T-helper 17 cell (primary cell): ENCODE results near the gene ADD1. TPM values are rescaled to one million over a fixed set of nuclear protein-coding genes. Genes with fewer than 3 reads are reported as not detected.
"Not testable (repeated sequence)": the region's sequence is repeated elsewhere in the genome, so short reads cannot be mapped to it uniquely, and the experiment has no call there.

ENCODE experiments used
- ATAC-seq: fragments of 150-1000 bp; cut with Tn5 transposase; 2 replicates; pipeline ENCODE4 v1.10.0; 2021; ENCODE audit warnings: mild to moderate bottlenecking, moderate library complexity
- DNase-seq, 3 donors: peaks; one replicate each; pipeline versions ENCODE4 v3.0.0 to v3.0.0-alpha.2; 2020 to 2021
- H3K9me3 ChIP-seq: one replicate; pipeline ENCODE4 v1.7.0; 2013; ENCODE audit warnings: low read length, mild to moderate bottlenecking; ENCODE audit not compliant: control insufficient read depth, poor library complexity, severe bottlenecking
- H3K27ac Mint-ChIP-seq: one replicate; pipeline ENCODE4 v1.8.0; 2022; ENCODE audit warnings: mild to moderate bottlenecking, moderate library complexity, mixed read lengths
- H3K27me3 Mint-ChIP-seq: one replicate; pipeline ENCODE4 v1.8.0; 2022; ENCODE audit warnings: mixed read lengths
- H3K36me3 Mint-ChIP-seq: one replicate; pipeline ENCODE4 v1.8.0; 2022; ENCODE audit warnings: low read depth, mixed read lengths
- H3K4me1 Mint-ChIP-seq: one replicate; pipeline ENCODE4 v1.8.0; 2022; ENCODE audit warnings: mild to moderate bottlenecking, mixed read lengths
- H3K4me3 Mint-ChIP-seq: one replicate; pipeline ENCODE4 v1.8.0; 2022; ENCODE audit warnings: mild to moderate bottlenecking, moderate library complexity, mixed read lengths
- total RNA-seq, 4 donors: library from RNA in 2 of 4; stranded (reverse) in 2 of 4; gene quantifications; one replicate each; pipeline ENCODE4 v1.2.3 and lab custom pipeline; 2022 to 2026

ADD1 gene
- total RNA-seq, 2 donors from 2014 or later: 211 to 228 TPM

- Mint-ChIP-seq H3K4me3 (peak overlapping the region; percentile 49), H3K36me3 (peaks cover 14% of the 10 kb centered on the region), H3K27ac (peak overlapping the region; percentile 91), H3K4me1 (peaks cover 25% of the 10 kb centered on the region), H3K27me3 (no peaks in the 10 kb centered on the region)
- DNase-seq (no peak), ATAC-seq (no peak)
- no peaks in the 10 kb centered on the region for H3K9me3 ChIP-seq
Observed at GRCh38 chr4:2953496-2953895, 109.9 kb downstream of the ADD1 start.

GRCh38 chr4:2954358-2955185 is 110.9 kb downstream of the ADD1 start:
- DNase-seq: peak in 2 of 3 donors; percentile 36 to 43
- peaks cover 14% of the 10 kb centered on the region for H3K36me3 Mint-ChIP-seq
- peak overlapping the region; percentile 70 for H3K4me3 Mint-ChIP-seq
- H3K4me1 Mint-ChIP-seq: peaks cover 31% of the 10 kb centered on the region
- no peaks in the 10 kb centered on the region for H3K27me3 Mint-ChIP-seq
- H3K27ac Mint-ChIP-seq: peak overlapping the region; percentile 91
- ATAC-seq: peak; percentile 78
- H3K9me3 ChIP-seq: no peaks in the 10 kb centered on the region

GRCh38 chr4:2955186-2956044 is 111.8 kb downstream of the ADD1 start:
- Mint-ChIP-seq H3K27ac (peak overlapping the region; percentile 91), H3K4me1 (peaks cover 31% of the 10 kb centered on the region), H3K4me3 (peak overlapping the region; percentile 41), H3K36me3 (peaks cover 11% of the 10 kb centered on the region)
- H3K9me3 ChIP-seq, H3K27me3 Mint-ChIP-seq, DNase-seq, ATAC-seq: not testable (repeated sequence)

DNA sequence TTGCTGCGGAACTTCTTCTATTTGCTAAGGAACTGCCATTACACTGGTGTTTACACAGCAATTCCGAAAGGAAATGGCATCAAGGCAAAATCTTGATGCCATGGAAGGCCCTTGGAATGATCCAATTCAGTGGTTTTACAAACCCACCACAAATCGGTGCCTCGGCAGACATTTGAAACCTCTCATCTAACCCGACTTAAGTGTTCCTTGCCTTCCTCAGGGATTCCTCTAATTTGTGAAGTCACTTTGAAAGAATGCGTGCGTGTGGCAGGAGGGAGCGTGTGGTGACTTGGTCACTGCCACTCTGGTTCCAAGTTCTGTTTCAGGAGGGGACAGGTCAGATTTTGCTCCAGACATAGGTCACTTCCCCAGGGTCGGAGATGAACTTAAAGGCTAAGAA is 114.8 kb downstream of the ADD1 start:
- Mint-ChIP-seq H3K4me3 (peak overlapping the region; percentile 19), H3K36me3 (peaks cover 4% of the 10 kb centered on the region), H3K27ac (no peak overlapping the region), H3K4me1 (peaks cover 39% of the 10 kb centered on the region), H3K27me3 (no peaks in the 10 kb centered on the region)
- H3K9me3 ChIP-seq: no peaks in the 10 kb centered on the region
- ATAC-seq: no peak
- no peak for DNase-seq

DNA sequence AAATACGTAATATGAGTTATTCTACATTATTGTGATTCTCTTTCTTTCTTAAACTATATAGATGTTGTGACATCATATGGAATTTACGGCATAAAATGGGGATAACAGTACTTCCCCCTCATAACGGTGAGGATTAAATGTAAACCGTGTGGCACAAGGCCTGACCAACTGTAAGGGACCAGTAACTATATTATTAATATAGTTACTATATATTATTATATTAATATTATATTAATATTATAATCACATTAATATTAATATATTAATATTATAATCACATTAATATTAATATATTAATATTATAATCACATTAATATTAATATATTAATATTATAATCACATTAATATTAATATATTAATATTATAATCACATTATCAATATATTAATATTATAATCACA is 116.8 kb downstream of the ADD1 start:
- H3K27me3 Mint-ChIP-seq, DNase-seq, H3K36me3 Mint-ChIP-seq, ATAC-seq, H3K9me3 ChIP-seq, H3K27ac Mint-ChIP-seq: not testable (repeated sequence)
- Mint-ChIP-seq H3K4me1 (peaks cover 38% of the 10 kb centered on the region), H3K4me3 (peak overlapping the region; percentile 41)

DNA sequence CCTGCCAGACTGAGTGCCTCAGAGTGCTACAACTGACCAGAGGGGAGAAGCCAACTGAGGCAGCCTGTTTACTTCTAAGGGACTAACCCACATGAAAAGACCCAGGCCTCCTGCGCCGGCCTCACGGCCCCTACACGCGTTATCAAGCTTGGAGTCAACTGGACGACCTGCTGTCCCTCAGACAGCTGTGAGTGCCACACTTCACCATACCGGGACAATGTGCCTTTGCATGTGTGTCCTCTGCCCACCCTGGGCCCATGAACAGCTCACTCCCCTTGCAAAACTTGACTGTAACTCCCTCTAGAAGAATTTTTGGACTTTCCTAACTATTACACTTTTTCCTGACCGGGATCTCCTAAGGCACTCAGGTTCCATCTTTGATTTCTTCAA is 117.8 kb downstream of the ADD1 start:
- Mint-ChIP-seq H3K27ac (peak overlapping the region; percentile 83), H3K27me3 (no peaks in the 10 kb centered on the region), H3K36me3 (peaks cover 2% of the 10 kb centered on the region), H3K4me3 (peak overlapping the region; percentile 91), H3K4me1 (peaks cover 36% of the 10 kb centered on the region)
- no peak for ATAC-seq
- H3K9me3 ChIP-seq: no peaks in the 10 kb centered on the region
- no peak for DNase-seq

DNA sequence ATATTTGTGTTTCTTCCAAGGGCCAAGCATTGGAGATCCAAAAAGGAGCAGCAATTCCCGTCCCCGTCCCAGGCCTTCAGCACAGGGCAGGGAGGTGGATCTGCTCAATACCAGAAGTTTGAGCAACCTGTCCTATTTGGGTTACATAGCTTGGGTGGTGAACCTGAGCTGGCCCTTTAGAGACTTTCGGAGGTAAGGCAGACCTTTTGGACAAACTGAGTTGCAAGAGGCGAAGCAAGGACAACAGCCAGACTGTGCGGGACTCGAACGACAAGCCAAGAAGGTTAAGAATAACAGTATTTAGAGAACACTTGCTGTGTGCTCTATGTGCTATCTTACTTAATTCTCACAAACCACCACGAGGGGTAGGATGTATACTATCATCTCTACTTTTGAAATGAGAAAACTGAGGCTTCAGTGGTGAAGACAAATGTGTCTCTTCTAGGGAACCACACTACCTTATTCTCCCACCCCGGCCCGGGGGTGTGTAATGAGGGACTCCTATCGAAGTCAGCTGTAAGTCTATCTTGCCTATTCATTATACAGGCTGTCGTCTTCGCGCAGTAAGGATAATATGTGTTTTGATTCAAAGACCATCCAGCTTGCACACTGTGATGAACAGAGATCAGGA is 118.3 kb downstream of the ADD1 start:
- Mint-ChIP-seq H3K36me3 (peaks cover 2% of the 10 kb centered on the region), H3K4me1 (peaks cover 34% of the 10 kb centered on the region), H3K27ac (peak overlapping the region; percentile 83), H3K4me3 (peak overlapping the region; percentile 91), H3K27me3 (no peaks in the 10 kb centered on the region)
- ATAC-seq: peak; percentile 27
- no peak for DNase-seq
- H3K9me3 ChIP-seq: no peaks in the 10 kb centered on the region

GRCh38 chr4:2962614-2963174 is 119.0 kb downstream of the ADD1 start:
- ATAC-seq (peak; percentile 24), DNase-seq (no peak)
- Mint-ChIP-seq H3K4me1 (peaks cover 29% of the 10 kb centered on the region), H3K36me3 (no peaks in the 10 kb centered on the region), H3K27ac (peak overlapping the region; percentile 83), H3K27me3 (no peaks in the 10 kb centered on the region), H3K4me3 (peak overlapping the region; percentile 91)
- no peaks in the 10 kb centered on the region for H3K9me3 ChIP-seq

DNA sequence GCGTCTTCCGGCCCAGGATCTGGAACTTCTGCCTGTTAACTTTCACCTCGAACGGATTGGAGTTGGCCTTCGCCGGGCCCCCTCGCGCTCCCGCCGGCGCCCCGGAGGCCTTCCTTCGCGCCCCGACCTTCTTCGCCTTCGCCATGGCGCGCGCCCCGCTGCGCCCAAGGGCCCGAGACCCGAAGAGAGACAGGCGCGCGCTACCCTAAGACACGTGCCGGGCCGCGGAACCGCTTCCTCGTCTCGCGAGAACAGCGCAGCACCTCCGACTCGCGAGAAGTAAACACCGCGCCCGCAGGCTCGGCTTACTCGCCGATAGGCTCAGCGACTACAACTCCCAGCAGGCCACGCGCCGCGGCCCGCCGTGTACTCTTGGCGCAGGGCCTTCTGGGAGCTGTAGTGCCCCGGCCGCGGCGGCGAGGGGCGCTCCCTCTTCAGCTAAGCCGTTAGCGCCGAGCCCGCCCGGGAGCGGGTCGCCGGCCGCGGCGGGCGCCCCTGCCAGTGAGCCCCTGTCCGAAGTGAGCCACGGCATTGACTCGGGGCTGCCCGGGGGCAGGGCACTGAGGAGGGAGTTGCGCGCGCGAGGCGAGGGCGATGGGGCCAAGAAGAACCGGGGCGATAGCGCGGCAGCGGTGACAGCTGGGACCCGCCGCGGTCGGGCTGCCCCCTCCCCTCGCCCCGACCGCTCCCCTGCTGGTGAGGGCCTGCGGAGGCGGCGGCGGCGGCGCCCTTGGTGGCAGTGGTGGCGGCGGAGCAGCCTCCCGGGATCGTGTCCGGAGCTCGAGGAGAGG is 119.7 kb downstream of the ADD1 start, which contains the start of the genes GRK4 and NOP14:
GRK4 (plus strand) TSS at position 397 of the 791 bp plus-strand sequence. CDS start 500 bp downstream, outside the sequence.
NOP14 (minus strand) TSS at position 232 of the 791 bp plus-strand sequence; CDS start at position 145, 87 bp downstream.
- peak within 1 kb of the TSS; percentile 83 for H3K27ac Mint-ChIP-seq
- DNase-seq: peak; percentile 95 to 97 (median 96)
- no peaks in the 10 kb centered on the region for H3K27me3 Mint-ChIP-seq
- no peaks in the 10 kb centered on the region for H3K36me3 Mint-ChIP-seq
- no peaks in the 10 kb centered on the region for H3K9me3 ChIP-seq
- peak; percentile 93 for ATAC-seq
- H3K4me3 Mint-ChIP-seq: peak within 1 kb of the TSS; percentile 91
- peaks cover 28% of the 10 kb centered on the region for H3K4me1 Mint-ChIP-seq

DNA sequence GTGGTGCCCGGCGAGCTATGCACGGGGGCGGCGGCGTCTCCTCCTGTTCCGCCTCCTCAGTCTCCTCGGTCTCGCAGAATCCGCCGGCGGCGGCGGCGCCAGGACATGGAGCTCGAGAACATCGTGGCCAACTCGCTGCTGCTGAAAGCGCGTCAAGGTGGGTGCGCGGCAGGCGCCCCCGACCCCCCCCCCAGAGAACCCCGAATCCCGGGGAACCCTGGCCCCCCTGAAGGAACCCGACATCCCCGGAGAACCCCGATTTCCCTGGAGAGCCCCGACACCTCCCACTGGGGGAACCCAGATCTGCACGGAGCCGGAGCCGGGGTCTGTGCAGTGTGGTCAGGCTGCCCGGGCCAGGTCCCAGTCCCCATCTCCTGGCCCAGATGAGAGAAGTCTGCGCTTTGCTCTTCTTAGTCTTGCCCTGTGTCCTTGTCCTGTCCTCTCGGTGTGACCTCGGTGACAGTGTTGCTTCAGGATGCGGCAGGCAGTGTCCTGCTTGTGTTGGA is 120.4 kb downstream of the ADD1 start:
- ATAC-seq: no peak
- H3K36me3 Mint-ChIP-seq: no peaks in the 10 kb centered on the region
- no peaks in the 10 kb centered on the region for H3K27me3 Mint-ChIP-seq
- H3K9me3 ChIP-seq: no peaks in the 10 kb centered on the region
- peaks cover 23% of the 10 kb centered on the region for H3K4me1 Mint-ChIP-seq
- H3K27ac Mint-ChIP-seq: peak overlapping the region; percentile 68
- H3K4me3 Mint-ChIP-seq: peak overlapping the region; percentile 91
- no peak for DNase-seq

DNA sequence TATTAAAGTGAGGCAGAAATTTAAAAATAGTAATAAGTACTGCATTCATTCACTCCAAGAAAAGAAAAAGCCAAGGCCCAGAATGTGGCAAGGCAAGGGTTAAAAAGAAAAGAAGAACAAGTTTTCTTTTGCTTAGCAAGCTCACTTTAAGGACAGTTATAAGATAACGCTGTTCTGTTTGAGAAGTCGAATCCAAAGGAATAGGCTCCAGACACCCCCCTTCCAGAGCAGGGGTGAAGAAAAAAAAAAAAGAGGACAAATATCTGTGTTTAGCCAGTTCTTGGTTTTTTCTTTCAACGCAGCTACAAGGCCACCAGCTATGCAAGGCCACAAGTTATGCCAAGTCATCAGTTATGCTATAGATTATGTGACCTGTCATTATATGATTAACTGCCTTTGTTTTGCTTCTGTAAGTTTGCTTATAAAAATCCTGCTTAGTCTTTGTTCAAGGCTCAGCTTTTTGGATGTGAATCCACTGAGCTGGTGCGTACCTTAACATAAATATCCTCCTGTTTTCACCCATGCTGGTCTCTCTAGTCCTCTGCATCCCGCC is 121.1 kb downstream of the ADD1 start:
- Mint-ChIP-seq H3K4me3 (peak overlapping the region; percentile 91), H3K27me3 (no peaks in the 10 kb centered on the region), H3K36me3 (no peaks in the 10 kb centered on the region), H3K27ac (peak overlapping the region; percentile 68), H3K4me1 (peaks cover 21% of the 10 kb centered on the region)
- DNase-seq: no peak
- ATAC-seq: no peak
- no peaks in the 10 kb centered on the region for H3K9me3 ChIP-seq

DNA sequence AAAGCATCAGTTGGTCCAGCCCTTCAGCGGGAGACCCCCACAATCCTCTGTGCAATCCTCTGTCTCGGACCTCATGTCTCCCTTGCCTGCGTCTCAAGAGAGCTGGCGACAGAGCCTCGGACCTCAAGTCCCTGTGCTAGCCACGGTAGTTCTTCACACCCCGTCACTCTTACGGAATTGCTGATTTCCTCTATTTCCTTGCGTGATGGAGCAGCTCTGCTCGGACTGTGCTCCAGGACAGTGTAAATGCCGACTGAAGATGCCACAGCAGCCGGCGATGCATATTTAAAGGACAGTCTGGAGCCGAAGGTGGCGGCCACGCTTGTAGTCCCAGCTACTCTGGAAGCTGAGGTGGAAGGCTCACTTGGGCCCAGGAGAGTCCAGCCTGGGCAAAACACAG is 121.6 kb downstream of the ADD1 start:
- Mint-ChIP-seq H3K4me3 (peak overlapping the region; percentile 91), H3K27ac (no peak overlapping the region), H3K4me1 (peaks cover 20% of the 10 kb centered on the region)

More for the DNA sequence above, 121.6 kb downstream of the ADD1 start:
- Mint-ChIP-seq H3K36me3 (no peaks in the 10 kb centered on the region), H3K27me3 (no peaks in the 10 kb centered on the region)
- DNase-seq (no peak), ATAC-seq (no peak)
- no peaks in the 10 kb centered on the region for H3K9me3 ChIP-seq
